Chondrocyte (in vitro differentiated cells): ENCODE data around the gene ARAP2. TPM values are rescaled to one million over a fixed set of nuclear protein-coding genes. Genes with fewer than 3 reads are reported as not detected.

Experiments
- DNase-seq: peaks from one replicate; pipeline ENCODE4 v3.0.0; 2021; ENCODE audit warnings: mixed read lengths, low spot score
- H3K27ac Mint-ChIP-seq: one replicate; pipeline ENCODE4 v1.8.0; 2021; ENCODE audit warnings: mild to moderate bottlenecking, moderate library complexity, mixed read lengths; ENCODE audit not compliant: unreplicated experiment
- H3K27me3 Mint-ChIP-seq: 2 replicates; pipeline ENCODE4 v1.8.0; 2021; ENCODE audit warnings: low read depth, mixed read lengths
- H3K36me3 Mint-ChIP-seq: 2 replicates; pipeline ENCODE4 v1.8.0; 2021; ENCODE audit warnings: low read depth, mixed read lengths
- H3K4me1 Mint-ChIP-seq: 2 replicates; pipeline ENCODE4 v1.8.0; 2021; ENCODE audit warnings: low read depth, mild to moderate bottlenecking, mixed read lengths
- H3K4me3 Mint-ChIP-seq: one replicate; pipeline ENCODE4 v1.8.0; 2021; ENCODE audit warnings: mild to moderate bottlenecking, moderate library complexity, mixed read lengths; ENCODE audit not compliant: unreplicated experiment
- H3K9me3 Mint-ChIP-seq: 2 replicates; pipeline ENCODE4 v1.8.0; 2021; ENCODE audit warnings: low read depth, mixed read lengths
- CTCF ChIP-seq: fragments of 200-600 bp; sonication (generic); IDR thresholded peaks from 2 replicates; pipeline ENCODE4 v1.5.0; 2021; ENCODE audit warnings: antibody characterized with exemption, mild to moderate bottlenecking, moderate library complexity
- total RNA-seq: library from RNA; stranded (reverse); gene quantifications from 3 replicates; pipeline ENCODE4 v1.2.1, GENCODE V29; 2021

Gene ARAP2
- total RNA-seq, 1 donor from 2014 or later, result 1.6 TPM

- H3K27ac Mint-ChIP-seq, result no peak overlapping the region
- peaks cover 6% of the 10 kb centered on the region for H3K4me1 Mint-ChIP-seq
- no peaks in the 10 kb centered on the region for H3K9me3 Mint-ChIP-seq
Observed at GRCh38 chr4:36180206-36180605, 64.1 kb downstream of the ARAP2 start.

GRCh38 chr4:36178484-36178883, 65.8 kb downstream of the ARAP2 start:
- H3K9me3 Mint-ChIP-seq, result no peaks in the 10 kb centered on the region
- no peak for DNase-seq
- H3K36me3 Mint-ChIP-seq, result no peaks in the 10 kb centered on the region
- no peak overlapping the region for H3K4me3 Mint-ChIP-seq
- no peaks in the 10 kb centered on the region for H3K27me3 Mint-ChIP-seq
- peaks cover 11% of the 10 kb centered on the region for H3K4me1 Mint-ChIP-seq
- no peak overlapping the region for H3K27ac Mint-ChIP-seq
- TF ChIP-seq CTCF, result no peak

More at GRCh38 chr4:36180206-36180605, 64.1 kb downstream of the ARAP2 start:
- H3K27me3 Mint-ChIP-seq, result no peaks in the 10 kb centered on the region
- TF ChIP-seq CTCF, result no peak
- DNase-seq, result no peak
- H3K4me3 Mint-ChIP-seq, result no peak overlapping the region
- H3K36me3 Mint-ChIP-seq, result no peaks in the 10 kb centered on the region

- H3K9me3 Mint-ChIP-seq, result no peaks in the 10 kb centered on the region
- no peak for TF ChIP-seq CTCF
- H3K27me3 Mint-ChIP-seq, result no peaks in the 10 kb centered on the region
- H3K36me3 Mint-ChIP-seq, result no peaks in the 10 kb centered on the region
- no peak overlapping the region for H3K4me3 Mint-ChIP-seq
- DNase-seq, result no peak
- no peak overlapping the region for H3K27ac Mint-ChIP-seq
- peaks cover 11% of the 10 kb centered on the region for H3K4me1 Mint-ChIP-seq
Observed at GRCh38 chr4:36177946-36178345, 66.4 kb downstream of the ARAP2 start.

- no peak overlapping the region for H3K27ac Mint-ChIP-seq
- no peaks in the 10 kb centered on the region for H3K36me3 Mint-ChIP-seq
- TF ChIP-seq CTCF, result no peak
Observed at GRCh38 chr4:36174570-36174969, 69.7 kb downstream of the ARAP2 start.

GRCh38 chr4:36173905-36174304, 70.4 kb downstream of the ARAP2 start:
- TF ChIP-seq CTCF, result no peak
- Mint-ChIP-seq H3K4me3 (no peak overlapping the region), H3K9me3 (no peaks in the 10 kb centered on the region), H3K36me3 (no peaks in the 10 kb centered on the region), H3K4me1 (peaks cover 11% of the 10 kb centered on the region), H3K27ac (no peak overlapping the region), H3K27me3 (no peaks in the 10 kb centered on the region)
- no peak for DNase-seq

More at GRCh38 chr4:36174570-36174969, 69.7 kb downstream of the ARAP2 start:
- H3K9me3 Mint-ChIP-seq, result no peaks in the 10 kb centered on the region
- peaks cover 11% of the 10 kb centered on the region for H3K4me1 Mint-ChIP-seq
- DNase-seq, result no peak
- no peaks in the 10 kb centered on the region for H3K27me3 Mint-ChIP-seq
- no peak overlapping the region for H3K4me3 Mint-ChIP-seq
